Vagina (tissue), 2 donors: Measurements from ENCODE around the gene PCBP3.

Experiments used
- POLR2A ChIP-seq, 2 donors: fragments of 450-650 bp; IDR thresholded peaks; one replicate each; pipeline ENCODE4 v1.6.1; 2017; ENCODE audit warnings: antibody characterized with exemption in 2 of 2, mild to moderate bottlenecking in 2 of 2, moderate library complexity in 2 of 2
- TF ChIP-seq, protein P1 (sequence below), 3 experiments: fragments of 450-650 bp in 2 of 3; fragments of 200-600 bp in 1 of 3; sonication (generic) in 1 of 3; IDR thresholded peaks; one replicate each; pipeline ENCODE4 v1.5.1; 2017 to 2019; ENCODE audit warnings: antibody characterized with exemption in 3 of 3, mild to moderate bottlenecking in 2 of 3, moderate library complexity in 2 of 3

GRCh38 chr21:45826676-45827301, 183.3 kb downstream of the PCBP3 start:
- TF ChIP-seq, protein P1, sequence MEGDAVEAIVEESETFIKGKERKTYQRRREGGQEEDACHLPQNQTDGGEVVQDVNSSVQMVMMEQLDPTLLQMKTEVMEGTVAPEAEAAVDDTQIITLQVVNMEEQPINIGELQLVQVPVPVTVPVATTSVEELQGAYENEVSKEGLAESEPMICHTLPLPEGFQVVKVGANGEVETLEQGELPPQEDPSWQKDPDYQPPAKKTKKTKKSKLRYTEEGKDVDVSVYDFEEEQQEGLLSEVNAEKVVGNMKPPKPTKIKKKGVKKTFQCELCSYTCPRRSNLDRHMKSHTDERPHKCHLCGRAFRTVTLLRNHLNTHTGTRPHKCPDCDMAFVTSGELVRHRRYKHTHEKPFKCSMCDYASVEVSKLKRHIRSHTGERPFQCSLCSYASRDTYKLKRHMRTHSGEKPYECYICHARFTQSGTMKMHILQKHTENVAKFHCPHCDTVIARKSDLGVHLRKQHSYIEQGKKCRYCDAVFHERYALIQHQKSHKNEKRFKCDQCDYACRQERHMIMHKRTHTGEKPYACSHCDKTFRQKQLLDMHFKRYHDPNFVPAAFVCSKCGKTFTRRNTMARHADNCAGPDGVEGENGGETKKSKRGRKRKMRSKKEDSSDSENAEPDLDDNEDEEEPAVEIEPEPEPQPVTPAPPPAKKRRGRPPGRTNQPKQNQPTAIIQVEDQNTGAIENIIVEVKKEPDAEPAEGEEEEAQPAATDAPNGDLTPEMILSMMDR (IDR thresholded peaks at IDR 0.05), result no peak
- TF ChIP-seq POLR2A (IDR thresholded peaks at IDR 0.05), result no peak
